ENCODE data around the gene ANTKMT.

The ANTKMT gene

DNA sequence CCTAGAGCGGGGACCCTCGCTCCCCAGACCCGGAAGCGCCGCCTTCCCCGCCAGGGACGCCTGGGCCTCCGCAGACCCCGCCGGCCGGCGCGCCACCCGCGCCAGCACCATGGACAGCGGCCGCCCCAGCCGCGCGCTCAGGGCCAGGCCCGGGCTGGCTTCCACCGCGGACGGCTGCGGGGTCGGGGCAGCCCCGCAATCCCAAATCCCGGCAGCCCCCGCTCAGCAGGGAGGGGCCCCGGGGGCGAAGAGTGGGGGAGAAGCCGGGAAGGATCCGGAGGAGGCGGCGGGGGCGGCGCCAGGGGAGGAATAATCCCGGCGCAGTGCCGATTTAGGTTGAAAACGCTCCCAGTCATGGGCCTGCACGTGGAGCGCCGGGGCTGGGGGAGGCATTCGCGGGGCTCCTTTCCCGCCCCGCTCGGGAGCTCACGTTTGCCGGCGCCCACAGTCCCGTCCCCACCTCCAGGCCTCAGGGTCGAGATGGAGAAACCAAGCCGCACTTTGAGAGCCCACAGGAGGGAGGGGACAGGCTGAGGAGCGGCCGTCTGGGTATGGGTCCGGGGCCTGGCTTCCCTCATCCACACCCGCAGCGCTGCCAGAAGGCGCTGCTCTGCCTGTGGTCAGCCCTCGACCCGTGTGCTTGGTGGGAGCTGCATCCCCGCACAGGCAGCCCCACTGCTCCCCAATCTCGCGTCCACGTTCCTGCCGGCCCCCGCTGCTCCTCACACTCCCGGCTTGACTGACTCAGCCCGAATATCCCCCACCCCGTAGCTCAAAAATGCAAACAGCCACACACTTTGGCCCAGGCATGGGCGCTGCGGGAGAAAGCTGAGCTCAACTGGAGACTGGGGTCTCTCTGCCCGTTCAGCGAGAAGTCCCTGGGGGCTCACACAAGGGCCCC is 20.0 kb upstream of the ANTKMT start:
- DNase-seq (ENCODE audit: low spot score) (no peak), ATAC-seq (ENCODE audit: low read depth) (0 out of 3 replicates have a peak, but pooled peaks have one; percentile 16)
- no peaks in the 10 kb centered on the region for H3K27me3 ChIP-seq (ENCODE audit: insufficient read depth, poor library complexity, severe bottlenecking)

DNA sequence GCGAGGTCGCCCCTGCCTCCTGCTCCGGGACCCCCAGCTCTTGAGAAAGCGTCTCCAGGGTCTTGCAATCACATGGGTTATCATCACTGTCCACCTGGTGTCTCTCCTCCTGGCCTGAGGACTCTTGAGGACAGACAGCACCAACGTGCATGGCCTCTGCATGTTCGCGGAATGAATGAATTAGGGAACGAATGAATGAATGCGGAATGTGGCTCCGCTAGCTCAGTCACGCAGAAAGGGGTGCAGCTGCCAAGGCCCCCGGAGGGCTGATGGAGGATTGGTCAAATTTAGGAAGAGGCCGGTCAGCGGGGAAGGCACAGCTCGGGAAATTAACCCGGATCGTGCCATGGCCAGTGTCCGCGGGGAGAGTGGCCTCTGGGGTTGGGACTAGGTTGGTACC is 18.6 kb upstream of the ANTKMT start:
- TF ChIP-seq, protein P1, sequence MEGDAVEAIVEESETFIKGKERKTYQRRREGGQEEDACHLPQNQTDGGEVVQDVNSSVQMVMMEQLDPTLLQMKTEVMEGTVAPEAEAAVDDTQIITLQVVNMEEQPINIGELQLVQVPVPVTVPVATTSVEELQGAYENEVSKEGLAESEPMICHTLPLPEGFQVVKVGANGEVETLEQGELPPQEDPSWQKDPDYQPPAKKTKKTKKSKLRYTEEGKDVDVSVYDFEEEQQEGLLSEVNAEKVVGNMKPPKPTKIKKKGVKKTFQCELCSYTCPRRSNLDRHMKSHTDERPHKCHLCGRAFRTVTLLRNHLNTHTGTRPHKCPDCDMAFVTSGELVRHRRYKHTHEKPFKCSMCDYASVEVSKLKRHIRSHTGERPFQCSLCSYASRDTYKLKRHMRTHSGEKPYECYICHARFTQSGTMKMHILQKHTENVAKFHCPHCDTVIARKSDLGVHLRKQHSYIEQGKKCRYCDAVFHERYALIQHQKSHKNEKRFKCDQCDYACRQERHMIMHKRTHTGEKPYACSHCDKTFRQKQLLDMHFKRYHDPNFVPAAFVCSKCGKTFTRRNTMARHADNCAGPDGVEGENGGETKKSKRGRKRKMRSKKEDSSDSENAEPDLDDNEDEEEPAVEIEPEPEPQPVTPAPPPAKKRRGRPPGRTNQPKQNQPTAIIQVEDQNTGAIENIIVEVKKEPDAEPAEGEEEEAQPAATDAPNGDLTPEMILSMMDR (IDR thresholded peaks at IDR 0.05; ENCODE audit: poor library complexity, severe bottlenecking): no peak
- no peak overlapping the region for H3K4me3 ChIP-seq (ENCODE audit: severe bottlenecking)
- no peaks in the 10 kb centered on the region for H3K9me3 ChIP-seq (ENCODE audit: severe bottlenecking)
- H3K27me3 ChIP-seq (ENCODE audit: insufficient read depth, poor library complexity, severe bottlenecking): no peaks in the 10 kb centered on the region
- no peaks in the 10 kb centered on the region for H3K36me3 ChIP-seq (ENCODE audit: low read depth)
- ATAC-seq (ENCODE audit: low read depth) (no peak), DNase-seq (ENCODE audit: low spot score) (no peak)
- no peak overlapping the region for H3K27ac ChIP-seq (ENCODE audit: poor library complexity, severe bottlenecking)
- H3K4me1 ChIP-seq (ENCODE audit: insufficient read depth, poor library complexity, severe bottlenecking): peaks cover 3% of the 10 kb centered on the region

More for the DNA sequence above, 20.0 kb upstream of the ANTKMT start:
- H3K27ac ChIP-seq (ENCODE audit: poor library complexity, severe bottlenecking): no peak overlapping the region
- H3K36me3 ChIP-seq (ENCODE audit: low read depth): no peaks in the 10 kb centered on the region
- H3K9me3 ChIP-seq (ENCODE audit: severe bottlenecking): no peaks in the 10 kb centered on the region
- no peak overlapping the region for H3K4me3 ChIP-seq (ENCODE audit: severe bottlenecking)
- TF ChIP-seq, protein P1 (IDR thresholded peaks at IDR 0.05; ENCODE audit: poor library complexity, severe bottlenecking): no peak
- H3K4me1 ChIP-seq (ENCODE audit: insufficient read depth, poor library complexity, severe bottlenecking): no peaks in the 10 kb centered on the region

- H3K4me3 ChIP-seq (ENCODE audit: severe bottlenecking): no peak overlapping the region
- ATAC-seq (ENCODE audit: low read depth) (no peak), DNase-seq (ENCODE audit: low spot score) (no peak)
- H3K36me3 ChIP-seq (ENCODE audit: low read depth): no peaks in the 10 kb centered on the region
- H3K9me3 ChIP-seq (ENCODE audit: severe bottlenecking): no peaks in the 10 kb centered on the region
- TF ChIP-seq, protein P1 (IDR thresholded peaks at IDR 0.05; ENCODE audit: poor library complexity, severe bottlenecking): no peak
- H3K27ac ChIP-seq (ENCODE audit: poor library complexity, severe bottlenecking): no peak overlapping the region
- no peaks in the 10 kb centered on the region for H3K27me3 ChIP-seq (ENCODE audit: insufficient read depth, poor library complexity, severe bottlenecking)
- peaks cover 3% of the 10 kb centered on the region for H3K4me1 ChIP-seq (ENCODE audit: insufficient read depth, poor library complexity, severe bottlenecking)
Observed at GRCh38 chr16:703406-703805, 17.5 kb upstream of the ANTKMT start.

DNA sequence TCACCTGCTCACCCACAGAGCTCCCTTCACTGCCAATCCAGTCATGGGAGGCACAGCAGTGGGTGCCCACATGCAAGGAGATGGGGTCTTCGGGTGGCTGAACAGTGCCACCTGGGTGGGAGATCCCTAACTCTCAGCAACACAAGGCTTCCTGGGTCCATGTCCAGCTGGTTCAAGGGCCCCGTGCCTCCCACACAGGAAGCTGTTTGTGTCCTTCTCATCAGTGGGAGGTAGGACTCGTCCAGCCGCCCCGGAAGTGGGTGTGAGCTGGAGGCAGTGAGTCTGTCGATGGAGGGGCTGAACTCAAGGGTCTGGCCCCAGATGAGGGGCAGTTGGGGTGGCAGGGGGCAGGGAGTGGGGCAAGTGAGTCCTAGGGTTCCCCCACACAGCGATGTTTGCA is 16.9 kb upstream of the ANTKMT start:
- peak overlapping the region; percentile 87 for H3K4me3 ChIP-seq (ENCODE audit: severe bottlenecking)
- DNase-seq (ENCODE audit: low spot score): no peak
- H3K27me3 ChIP-seq (ENCODE audit: insufficient read depth, poor library complexity, severe bottlenecking): no peaks in the 10 kb centered on the region

More for the DNA sequence above, 16.9 kb upstream of the ANTKMT start:
- ATAC-seq (ENCODE audit: low read depth): no peak
- Histone ChIP-seq H3K36me3 (ENCODE audit: low read depth) (no peaks in the 10 kb centered on the region), H3K4me1 (ENCODE audit: insufficient read depth, poor library complexity, severe bottlenecking) (peaks cover 3% of the 10 kb centered on the region), H3K9me3 (ENCODE audit: severe bottlenecking) (no peaks in the 10 kb centered on the region), H3K27ac (ENCODE audit: poor library complexity, severe bottlenecking) (peak overlapping the region; percentile 49)
- TF ChIP-seq, protein P1 (IDR thresholded peaks at IDR 0.05; ENCODE audit: poor library complexity, severe bottlenecking): no peak

Measured in RWPE2 (cell line).